ENCODE measurements around the gene KNSTRN. TPM values are rescaled to one million over a fixed set of nuclear protein-coding genes. Genes with fewer than 3 reads are reported as not detected.

The KNSTRN gene
- total and polyA plus RNA-seq, 2 of the 13 experiments (the other 11 are each of a cell fraction or from before 2014, with no cell fraction given) = 20.3 to 62.3 TPM

DNA sequence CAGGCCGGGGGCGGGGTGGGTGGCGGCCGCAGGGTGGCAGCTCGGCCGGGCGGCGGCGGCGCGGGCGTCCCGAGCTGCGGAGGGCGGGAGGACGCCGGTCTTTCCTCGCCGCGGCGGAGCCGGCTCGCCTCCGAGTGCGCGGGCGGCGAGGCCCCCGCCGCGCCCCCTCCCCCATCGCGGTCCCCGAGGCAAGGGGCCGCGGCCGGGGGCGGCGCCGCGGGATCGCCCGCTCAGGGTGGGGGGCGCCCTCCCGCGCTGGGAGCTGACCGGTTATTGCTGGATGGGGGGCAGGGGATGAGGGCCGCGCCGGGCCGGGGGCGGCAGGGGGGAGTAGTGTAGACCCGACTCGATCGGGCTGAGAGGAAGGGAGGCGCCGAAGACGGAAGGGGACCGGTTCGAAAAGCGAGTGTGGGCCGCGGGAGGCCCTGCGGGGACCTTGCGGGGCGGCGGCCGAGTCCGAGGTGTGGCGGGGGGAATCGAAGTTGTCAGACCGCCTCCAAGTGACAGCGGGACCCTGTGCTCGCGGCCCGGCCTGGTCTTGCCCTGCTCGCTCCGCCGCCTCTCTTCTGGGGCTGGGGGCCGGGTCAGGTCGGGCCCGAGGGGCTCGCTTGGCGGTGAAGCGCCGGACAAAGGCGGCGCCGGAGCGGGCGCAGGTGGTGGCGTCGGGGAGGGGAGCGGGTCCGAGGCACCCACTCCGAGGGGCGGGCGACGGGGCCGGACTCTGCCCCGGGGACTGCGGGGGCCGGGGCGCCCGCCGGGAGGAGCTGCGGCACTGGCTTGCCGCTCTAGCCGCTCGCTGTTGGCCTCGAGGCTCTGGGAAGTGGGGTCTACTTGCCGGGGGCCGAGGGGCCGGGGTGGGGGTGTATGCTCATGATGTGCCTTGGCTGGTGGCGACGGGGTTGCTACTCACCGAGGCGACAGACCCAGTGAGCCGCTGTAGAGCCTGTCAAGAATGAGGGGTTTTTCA, 59.3 kb downstream of the KNSTRN start (continued):
- TF ChIP-seq MAZ (IDR thresholded peaks at IDR 0.05; ENCODE audit: borderline replicate concordance, low read depth, low read length) = no peak
- TF ChIP-seq MAZ (CRISPR knock-in tag; IDR thresholded peaks at IDR 0.05; ENCODE audit: low read depth) = peak; percentile 59; the same call in 1 of the 2 replicates
- no peak for TF ChIP-seq BHLHE40 (IDR thresholded peaks at IDR 0.05; ENCODE audit: low read length)
- no peak for TF ChIP-seq ZNF788 (CRISPR knock-in tag; IDR thresholded peaks at IDR 0.05; ENCODE audit: borderline replicate concordance)
- no peak for TF ChIP-seq RXRB (CRISPR knock-in tag; IDR thresholded peaks at IDR 0.05; ENCODE audit: borderline replicate concordance)
- TF ChIP-seq, protein P1, sequence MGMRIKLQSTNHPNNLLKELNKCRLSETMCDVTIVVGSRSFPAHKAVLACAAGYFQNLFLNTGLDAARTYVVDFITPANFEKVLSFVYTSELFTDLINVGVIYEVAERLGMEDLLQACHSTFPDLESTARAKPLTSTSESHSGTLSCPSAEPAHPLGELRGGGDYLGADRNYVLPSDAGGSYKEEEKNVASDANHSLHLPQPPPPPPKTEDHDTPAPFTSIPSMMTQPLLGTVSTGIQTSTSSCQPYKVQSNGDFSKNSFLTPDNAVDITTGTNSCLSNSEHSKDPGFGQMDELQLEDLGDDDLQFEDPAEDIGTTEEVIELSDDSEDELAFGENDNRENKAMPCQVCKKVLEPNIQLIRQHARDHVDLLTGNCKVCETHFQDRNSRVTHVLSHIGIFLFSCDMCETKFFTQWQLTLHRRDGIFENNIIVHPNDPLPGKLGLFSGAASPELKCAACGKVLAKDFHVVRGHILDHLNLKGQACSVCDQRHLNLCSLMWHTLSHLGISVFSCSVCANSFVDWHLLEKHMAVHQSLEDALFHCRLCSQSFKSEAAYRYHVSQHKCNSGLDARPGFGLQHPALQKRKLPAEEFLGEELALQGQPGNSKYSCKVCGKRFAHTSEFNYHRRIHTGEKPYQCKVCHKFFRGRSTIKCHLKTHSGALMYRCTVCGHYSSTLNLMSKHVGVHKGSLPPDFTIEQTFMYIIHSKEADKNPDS (CRISPR knock-in tag; IDR thresholded peaks at IDR 0.05) = no peak
- no peak for TF ChIP-seq MLLT10 (CRISPR knock-in tag; IDR thresholded peaks at IDR 0.05)
- TF ChIP-seq NFATC3 (CRISPR knock-in tag; IDR thresholded peaks at IDR 0.05) = no peak
- TF ChIP-seq ZNF761 (CRISPR knock-in tag; conservative IDR thresholded peaks at IDR 0.05) = no peak
- TF ChIP-seq, protein P2, sequence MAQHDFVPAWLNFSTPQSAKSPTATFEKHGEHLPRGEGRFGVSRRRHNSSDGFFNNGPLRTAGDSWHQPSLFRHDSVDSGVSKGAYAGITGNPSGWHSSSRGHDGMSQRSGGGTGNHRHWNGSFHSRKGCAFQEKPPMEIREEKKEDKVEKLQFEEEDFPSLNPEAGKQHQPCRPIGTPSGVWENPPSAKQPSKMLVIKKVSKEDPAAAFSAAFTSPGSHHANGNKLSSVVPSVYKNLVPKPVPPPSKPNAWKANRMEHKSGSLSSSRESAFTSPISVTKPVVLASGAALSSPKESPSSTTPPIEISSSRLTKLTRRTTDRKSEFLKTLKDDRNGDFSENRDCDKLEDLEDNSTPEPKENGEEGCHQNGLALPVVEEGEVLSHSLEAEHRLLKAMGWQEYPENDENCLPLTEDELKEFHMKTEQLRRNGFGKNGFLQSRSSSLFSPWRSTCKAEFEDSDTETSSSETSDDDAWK (CRISPR knock-in tag; IDR thresholded peaks at IDR 0.05) = no peak
- TF ChIP-seq ZNF337 (CRISPR knock-in tag; IDR thresholded peaks at IDR 0.05; ENCODE audit: borderline replicate concordance, low read depth) = 0 out of 2 replicates have a peak, but pooled peaks have one; percentile 22
- TF ChIP-seq ZNF180 (CRISPR knock-in tag; IDR thresholded peaks at IDR 0.05; ENCODE audit: borderline replicate concordance, low read depth) = no peak
- no peak for TF ChIP-seq ZNF30 (CRISPR knock-in tag; IDR thresholded peaks at IDR 0.05)
- TF ChIP-seq ZNF17 (CRISPR knock-in tag; IDR thresholded peaks at IDR 0.05) = no peak
- TF ChIP-seq ZNF629 (CRISPR knock-in tag; conservative IDR thresholded peaks at IDR 0.05) = no peak
- no peak for TF ChIP-seq FOSL2 (CRISPR knock-in tag; IDR thresholded peaks at IDR 0.05)
- no peak for TF ChIP-seq NCOA2 (CRISPR knock-in tag; IDR thresholded peaks at IDR 0.05)
- TF ChIP-seq, protein P3, sequence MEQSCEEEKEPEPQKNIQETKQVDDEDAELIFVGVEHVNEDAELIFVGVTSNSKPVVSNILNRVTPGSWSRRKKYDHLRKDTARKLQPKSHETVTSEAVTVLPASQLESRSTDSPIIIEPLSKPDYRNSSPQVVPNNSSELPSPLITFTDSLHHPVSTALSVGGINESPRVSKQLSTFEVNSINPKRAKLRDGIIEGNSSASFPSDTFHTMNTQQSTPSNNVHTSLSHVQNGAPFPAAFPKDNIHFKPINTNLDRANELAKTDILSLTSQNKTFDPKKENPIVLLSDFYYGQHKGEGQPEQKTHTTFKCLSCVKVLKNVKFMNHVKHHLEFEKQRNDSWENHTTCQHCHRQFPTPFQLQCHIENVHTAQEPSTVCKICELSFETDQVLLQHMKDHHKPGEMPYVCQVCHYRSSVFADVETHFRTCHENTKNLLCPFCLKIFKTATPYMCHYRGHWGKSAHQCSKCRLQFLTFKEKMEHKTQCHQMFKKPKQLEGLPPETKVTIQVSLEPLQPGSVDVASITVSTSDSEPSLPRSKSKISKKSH (CRISPR knock-in tag; IDR thresholded peaks at IDR 0.05; ENCODE audit: borderline replicate concordance) = no peak
- no peak for TF ChIP-seq ZNF101 (CRISPR knock-in tag; IDR thresholded peaks at IDR 0.05; ENCODE audit: borderline replicate concordance, low read depth)
- TF ChIP-seq, protein P4, sequence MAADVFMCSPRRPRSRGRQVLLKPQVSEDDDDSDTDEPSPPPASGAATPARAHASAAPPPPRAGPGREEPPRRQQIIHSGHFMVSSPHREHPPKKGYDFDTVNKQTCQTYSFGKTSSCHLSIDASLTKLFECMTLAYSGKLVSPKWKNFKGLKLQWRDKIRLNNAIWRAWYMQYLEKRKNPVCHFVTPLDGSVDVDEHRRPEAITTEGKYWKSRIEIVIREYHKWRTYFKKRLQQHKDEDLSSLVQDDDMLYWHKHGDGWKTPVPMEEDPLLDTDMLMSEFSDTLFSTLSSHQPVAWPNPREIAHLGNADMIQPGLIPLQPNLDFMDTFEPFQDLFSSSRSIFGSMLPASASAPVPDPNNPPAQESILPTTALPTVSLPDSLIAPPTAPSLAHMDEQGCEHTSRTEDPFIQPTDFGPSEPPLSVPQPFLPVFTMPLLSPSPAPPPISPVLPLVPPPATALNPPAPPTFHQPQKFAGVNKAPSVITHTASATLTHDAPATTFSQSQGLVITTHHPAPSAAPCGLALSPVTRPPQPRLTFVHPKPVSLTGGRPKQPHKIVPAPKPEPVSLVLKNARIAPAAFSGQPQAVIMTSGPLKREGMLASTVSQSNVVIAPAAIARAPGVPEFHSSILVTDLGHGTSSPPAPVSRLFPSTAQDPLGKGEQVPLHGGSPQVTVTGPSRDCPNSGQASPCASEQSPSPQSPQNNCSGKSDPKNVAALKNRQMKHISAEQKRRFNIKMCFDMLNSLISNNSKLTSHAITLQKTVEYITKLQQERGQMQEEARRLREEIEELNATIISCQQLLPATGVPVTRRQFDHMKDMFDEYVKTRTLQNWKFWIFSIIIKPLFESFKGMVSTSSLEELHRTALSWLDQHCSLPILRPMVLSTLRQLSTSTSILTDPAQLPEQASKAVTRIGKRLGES (CRISPR knock-in tag; IDR thresholded peaks at IDR 0.05; ENCODE audit: borderline replicate concordance) = no peak
